HG03175 (cell line): ENCODE measurements around the gene DLGAP1.
"Not testable (repeated sequence)": the region's sequence is repeated elsewhere in the genome, so short reads cannot be mapped to it uniquely, and the experiment has no call there.

Experiments
- ATAC-seq: cut with Tn5 transposase; IDR thresholded peaks from one replicate; pipeline ENCODE4 v1.9.1; 2021; ENCODE audit warnings: mild to moderate bottlenecking, moderate library complexity; ENCODE audit not compliant: unreplicated experiment

The DLGAP1 gene

GRCh38 chr18:4391859-4392258 lies 63.2 kb downstream of the DLGAP1 start:
- ATAC-seq: no peak

- ATAC-seq: no peak
Measured at GRCh38 chr18:4385876-4386275, 69.2 kb downstream of the DLGAP1 start.

- ATAC-seq: no peak
Measured at GRCh38 chr18:4384932-4385331, 70.2 kb downstream of the DLGAP1 start.

- ATAC-seq: no peak
Measured at GRCh38 chr18:4374564-4374963, 80.5 kb downstream of the DLGAP1 start.

GRCh38 chr18:4369705-4370104 lies 85.4 kb downstream of the DLGAP1 start:
- no peak for ATAC-seq

GRCh38 chr18:4360221-4360715 lies 94.8 kb downstream of the DLGAP1 start:
- ATAC-seq: no peak

GRCh38 chr18:4358618-4359017 lies 96.5 kb downstream of the DLGAP1 start:
- no peak for ATAC-seq

- no peak for ATAC-seq
Measured at GRCh38 chr18:4357579-4357978, 97.5 kb downstream of the DLGAP1 start.

- ATAC-seq: no peak
Measured at GRCh38 chr18:4356929-4357328, 98.2 kb downstream of the DLGAP1 start.

- ATAC-seq: no peak
Measured at GRCh38 chr18:4353853-4354418, 101.2 kb downstream of the DLGAP1 start.

GRCh38 chr18:4352746-4353551 lies 102.2 kb downstream of the DLGAP1 start:
- ATAC-seq: no peak

GRCh38 chr18:4351005-4351404 lies 104.1 kb downstream of the DLGAP1 start:
- ATAC-seq: no peak

- no peak for ATAC-seq
Measured at GRCh38 chr18:4335386-4335785, 119.7 kb downstream of the DLGAP1 start.

- ATAC-seq: no peak
Measured at GRCh38 chr18:4333043-4333442, 122.1 kb downstream of the DLGAP1 start.

GRCh38 chr18:4319738-4320677 lies 135.1 kb downstream of the DLGAP1 start:
- no peak for ATAC-seq

GRCh38 chr18:4318311-4318710 lies 136.8 kb downstream of the DLGAP1 start:
- no peak for ATAC-seq

- not testable (repeated sequence) for ATAC-seq
Measured at GRCh38 chr18:4311945-4312344, 143.2 kb downstream of the DLGAP1 start.

- no peak for ATAC-seq
Measured at GRCh38 chr18:4311136-4311535, 144.0 kb downstream of the DLGAP1 start.

GRCh38 chr18:4309227-4309626 lies 145.9 kb downstream of the DLGAP1 start:
- ATAC-seq: no peak

GRCh38 chr18:4308576-4308975 lies 146.5 kb downstream of the DLGAP1 start:
- ATAC-seq: no peak

- no peak for ATAC-seq
Measured at GRCh38 chr18:4299395-4299794, 155.7 kb downstream of the DLGAP1 start.
